LNCaP clone FGC (cell line): ENCODE measurements around the gene TYW1B.
"Not testable (repeated sequence)": the region's sequence is repeated elsewhere in the genome, so short reads cannot be mapped to it uniquely, and the experiment has no call there.

Experiments used
- DNase-seq: peaks from one replicate; pipeline ENCODE4 v3.0.0-alpha.2; 2011; ENCODE audit warnings: low read depth
- H3K4me3 ChIP-seq: 2 replicates; pipeline ENCODE4 v1.5.1; 2011; ENCODE audit warnings: mild to moderate bottlenecking, low read depth, low read length, control low read depth
- CTCF ChIP-seq: IDR thresholded peaks from 2 replicates; pipeline ENCODE4 v1.5.1; 2012; ENCODE audit warnings: mild to moderate bottlenecking; ENCODE audit not compliant: control insufficient read depth, insufficient read depth; ENCODE audit errors: extremely low read depth

TYW1B gene

GRCh38 chr7:72603476-72603875 lies 224.5 kb downstream of the TYW1B start:
- H3K4me3 ChIP-seq, DNase-seq: not testable (repeated sequence)

GRCh38 chr7:72603073-72603472 lies 224.9 kb downstream of the TYW1B start:
- TF ChIP-seq CTCF, result no peak
- DNase-seq, result no peak
- no peak overlapping the region for H3K4me3 ChIP-seq

GRCh38 chr7:72601683-72602082 lies 226.3 kb downstream of the TYW1B start:
- H3K4me3 ChIP-seq, DNase-seq: not testable (repeated sequence)

GRCh38 chr7:72590023-72590422 lies 238.0 kb downstream of the TYW1B start:
- DNase-seq, H3K4me3 ChIP-seq: not testable (repeated sequence)

GRCh38 chr7:72587267-72587666 lies 240.7 kb downstream of the TYW1B start:
- not testable (repeated sequence) for H3K4me3 ChIP-seq, DNase-seq

- DNase-seq, H3K4me3 ChIP-seq: not testable (repeated sequence)
Observed at GRCh38 chr7:72584576-72584975, 243.4 kb downstream of the TYW1B start.

GRCh38 chr7:72583620-72584361 lies 244.2 kb downstream of the TYW1B start:
- DNase-seq, H3K4me3 ChIP-seq: not testable (repeated sequence)

- not testable (repeated sequence) for DNase-seq, H3K4me3 ChIP-seq
Observed at GRCh38 chr7:72580142-72580770, 247.7 kb downstream of the TYW1B start.

- no peak for DNase-seq
- TF ChIP-seq CTCF, result no peak
- no peak overlapping the region for H3K4me3 ChIP-seq
Observed at GRCh38 chr7:72577107-72577506, 250.9 kb downstream of the TYW1B start.

GRCh38 chr7:72561988-72562387 lies 266.0 kb downstream of the TYW1B start:
- not testable (repeated sequence) for DNase-seq, H3K4me3 ChIP-seq

GRCh38 chr7:72559546-72559945 lies 268.5 kb downstream of the TYW1B start:
- H3K4me3 ChIP-seq, DNase-seq: not testable (repeated sequence)

GRCh38 chr7:72556733-72557132 lies 271.3 kb downstream of the TYW1B start:
- not testable (repeated sequence) for H3K4me3 ChIP-seq, DNase-seq

- not testable (repeated sequence) for H3K4me3 ChIP-seq, DNase-seq
Observed at GRCh38 chr7:72555238-72555637, 272.8 kb downstream of the TYW1B start.

- DNase-seq, H3K4me3 ChIP-seq: not testable (repeated sequence)
Observed at GRCh38 chr7:72554401-72554800, 273.6 kb downstream of the TYW1B start.

- H3K4me3 ChIP-seq, DNase-seq: not testable (repeated sequence)
Observed at GRCh38 chr7:72550454-72550853, 277.5 kb downstream of the TYW1B start.

- DNase-seq, H3K4me3 ChIP-seq: not testable (repeated sequence)
Observed at GRCh38 chr7:72546586-72547237, 281.3 kb downstream of the TYW1B start.

- not testable (repeated sequence) for H3K4me3 ChIP-seq, DNase-seq
Observed at GRCh38 chr7:72544531-72544930, 283.5 kb downstream of the TYW1B start.
